Cardiac muscle cell (in vitro differentiated cells and primary cell): ENCODE results near the gene TCP11L1. TPM values are rescaled to one million over a fixed set of nuclear protein-coding genes. Genes with fewer than 3 reads are reported as not detected.

ENCODE experiments used
- DNase-seq, 2 donors: peaks; one replicate each; pipeline versions ENCODE4 v3.0.0 to v3.0.0-alpha.2; 2010 to 2017; ENCODE audit warnings: low read depth in 1 of 2, low spot score in 1 of 2
- H3K27ac ChIP-seq: fragments of 200-600 bp; sonication (generic); 2 replicates; pipeline ENCODE4 v1.5.1; 2016
- H3K27me3 ChIP-seq: fragments of 200-600 bp; sonication (generic); 2 replicates; pipeline ENCODE4 v1.6.0; 2016; ENCODE audit warnings: control low read depth
- H3K36me3 ChIP-seq: fragments of 200-600 bp; sonication (generic); 2 replicates; pipeline ENCODE4 v1.5.1; 2016; ENCODE audit warnings: control low read depth
- H3K4me1 ChIP-seq: fragments of 200-600 bp; sonication (generic); 2 replicates; pipeline ENCODE4 v1.8.1; 2017; ENCODE audit warnings: low read depth, mild to moderate bottlenecking, mixed run types
- H3K4me3 ChIP-seq: fragments of 200-600 bp; sonication (generic); 2 replicates; pipeline ENCODE4 v1.5.1; 2016; ENCODE audit warnings: mild to moderate bottlenecking
- H3K9me3 ChIP-seq: fragments of 200-600 bp; sonication (generic); 2 replicates; pipeline ENCODE4 v1.5.1; 2017; ENCODE audit warnings: low read depth, mild to moderate bottlenecking, control low read depth
- CTCF ChIP-seq: IDR thresholded peaks from 2 replicates; pipeline ENCODE4 v1.5.1; 2012; ENCODE audit warnings: low read depth, mild to moderate bottlenecking, low read length
- polyA plus RNA-seq: library from polyadenylated mRNA; unstranded; fragments of >200 nt; fragmentation: Nextera tagmentation; extraction: Ambion mirVana; gene quantifications from 2 replicates; pipeline ENCODE4 v1.2.1, GENCODE V29; 2016
- total RNA-seq: library from RNA; depleted of rRNA; stranded (reverse); fragments of >200 nt; gene quantifications from 2 replicates; pipeline ENCODE4 v1.2.3, GENCODE V29; 2016

TCP11L1 gene
- total and polyA plus RNA-seq, 2 experiments from 2014 or later: 7.4 to 29.5 TPM

- peak in 1 of 2 donors; percentile 41 for DNase-seq
- H3K4me1 ChIP-seq: no peaks in the 10 kb centered on the region
- no peak overlapping the region for H3K4me3 ChIP-seq
- TF ChIP-seq CTCF: no peak
- no peaks in the 10 kb centered on the region for H3K9me3 ChIP-seq
- H3K27ac ChIP-seq: no peak overlapping the region
- no peaks in the 10 kb centered on the region for H3K27me3 ChIP-seq
- peaks cover 10% of the 10 kb centered on the region for H3K36me3 ChIP-seq
Measured at GRCh38 chr11:33063326-33063881, 24.0 kb downstream of the TCP11L1 start.

GRCh38 chr11:33064033-33064825 is 24.9 kb downstream of the TCP11L1 start:
- no peak for TF ChIP-seq CTCF
- Histone ChIP-seq H3K36me3 (peaks cover 4% of the 10 kb centered on the region), H3K4me3 (no peak overlapping the region), H3K27ac (no peak overlapping the region), H3K4me1 (no peaks in the 10 kb centered on the region), H3K9me3 (no peaks in the 10 kb centered on the region), H3K27me3 (no peaks in the 10 kb centered on the region)
- DNase-seq: peak in 1 of 2 donors; percentile 11

GRCh38 chr11:33064866-33065265 is 25.5 kb downstream of the TCP11L1 start:
- Histone ChIP-seq H3K36me3 (no peaks in the 10 kb centered on the region), H3K27me3 (no peaks in the 10 kb centered on the region), H3K9me3 (no peaks in the 10 kb centered on the region), H3K4me3 (no peak overlapping the region), H3K27ac (no peak overlapping the region), H3K4me1 (no peaks in the 10 kb centered on the region)
- no peak for DNase-seq
- TF ChIP-seq CTCF: no peak

- DNase-seq: peak; percentile 78 to 79
- H3K36me3 ChIP-seq: no peaks in the 10 kb centered on the region
- H3K4me3 ChIP-seq: no peak overlapping the region
- H3K4me1 ChIP-seq: no peaks in the 10 kb centered on the region
- H3K27me3 ChIP-seq: no peaks in the 10 kb centered on the region
- H3K27ac ChIP-seq: no peak overlapping the region
- no peaks in the 10 kb centered on the region for H3K9me3 ChIP-seq
- peak; percentile 86 for TF ChIP-seq CTCF
Measured at GRCh38 chr11:33065445-33066178, 26.2 kb downstream of the TCP11L1 start.

GRCh38 chr11:33067294-33067693 is 27.9 kb downstream of the TCP11L1 start:
- H3K4me3 ChIP-seq: no peak overlapping the region
- no peak for DNase-seq
- no peaks in the 10 kb centered on the region for H3K9me3 ChIP-seq
- H3K4me1 ChIP-seq: no peaks in the 10 kb centered on the region
- H3K27me3 ChIP-seq: no peaks in the 10 kb centered on the region
- peaks cover under 1% of the 10 kb centered on the region for H3K36me3 ChIP-seq
- no peak for TF ChIP-seq CTCF
- no peak overlapping the region for H3K27ac ChIP-seq
